ENCODE results near the gene CD33. TPM values are rescaled to one million over a fixed set of nuclear protein-coding genes. Genes with fewer than 3 reads are reported as not detected.

CD33 gene
- total RNA-seq, 5 donors from 2014 or later (not counting 1 experiment from before 2014, with no cell fraction given), result 0.23 to 0.60 (median 0.42) TPM; not detected in 1

DNA sequence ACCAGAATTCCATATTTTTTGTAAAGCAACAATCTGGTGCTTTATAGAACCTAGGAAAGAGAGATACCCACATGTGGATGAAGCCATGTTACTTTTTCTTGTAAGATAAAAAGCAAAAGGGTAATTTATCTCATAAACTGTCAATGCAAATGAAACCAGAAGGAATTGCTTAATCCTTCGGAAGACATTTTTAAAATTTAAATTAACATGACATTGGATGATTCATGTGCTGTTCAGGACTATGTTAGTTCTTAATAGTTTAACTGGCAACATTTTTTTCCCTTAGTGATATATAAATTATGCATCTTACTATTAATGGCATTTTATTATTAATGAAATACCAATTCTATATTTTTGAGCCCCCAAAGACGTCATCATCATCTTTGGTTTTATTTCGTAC, 60.8 kb downstream of the CD33 start:
- no peaks in the 10 kb centered on the region for H3K4me1 Mint-ChIP-seq
- ChIA-PET POLR2A (no interaction called here), CTCF (no interaction called here)
- no peaks in the 10 kb centered on the region for H3K36me3 Mint-ChIP-seq
- ATAC-seq (replicated peaks in 1 of 4) (no peak), DNase-seq (no peak)
- no peak overlapping the region for H3K27ac ChIP-seq (ENCODE audit: low read length)
- H3K4me3 Mint-ChIP-seq, result no peak overlapping the region
- H3K27me3 Mint-ChIP-seq, result peaks cover 13 to 14% of the 10 kb centered on the region in 2 donors
- peaks cover 0 to 10% (median 0%) of the 10 kb centered on the region in 3 donors for H3K9me3 Mint-ChIP-seq
- no peak overlapping the region for H3K4me3 ChIP-seq (ENCODE audit: control insufficient read depth in 1 of 2, extremely low read depth in 1 of 2, low read length in 1 of 2)
- H3K9me3 ChIP-seq, result no peaks in the 10 kb centered on the region
- no peak overlapping the region for H3K27ac Mint-ChIP-seq
- WGBS (ENCODE audit: insufficient coverage), result no CpG with 5 or more reads among the region's 3 CpGs
- H3K4me1 ChIP-seq (ENCODE audit: control insufficient read depth in 1 of 2, extremely low read depth in 1 of 2, insufficient read depth in 2 of 2, low read length in 2 of 2), result no peaks in the 10 kb centered on the region
- peaks cover 3 to 13% of the 10 kb centered on the region in 2 experiments for H3K27me3 ChIP-seq (replicated peaks in 1 of 2; ENCODE audit: control insufficient read depth in 2 of 2, extremely low read depth in 1 of 2, insufficient read depth in 2 of 2, low read length in 1 of 2)
- H3K36me3 ChIP-seq (ENCODE audit: control insufficient read depth in 2 of 2, extremely low read depth in 1 of 2, insufficient read depth in 1 of 2, low read length in 1 of 2), result no peaks in the 10 kb centered on the region

Other genes with a start within 250 kb of the CD33 start
- not detected for gene KLK7, start 241.2 kb upstream of the CD33 start, total RNA-seq
- not detected for gene KLK8, start 223.5 kb upstream of the CD33 start, total RNA-seq
- gene KLK10, start 205.4 kb upstream of the CD33 start, total RNA-seq, result not detected
- not detected for gene KLK11, start 198.5 kb upstream of the CD33 start, total RNA-seq
- gene KLK12, start 190.1 kb upstream of the CD33 start, total RNA-seq, result not detected
- not detected for gene KLK13, start 160.0 kb upstream of the CD33 start, total RNA-seq
- under 1 TPM; 0.42 to 0.78 (median 0.70) TPM for gene KLK14, start 142.2 kb upstream of the CD33 start, total RNA-seq
- 10 to 100 TPM in 3 of 5 donors, 1 to 10 TPM in 2; 3.2 to 18.1 (median 15.9) TPM for gene CTU1, start 116.7 kb upstream of the CD33 start, total RNA-seq
- gene SIGLEC9, start 100.2 kb upstream of the CD33 start, total RNA-seq, result 1 to 10 TPM in 3 of 5 donors, under 1 TPM in 2; 0.73 to 2.6 (median 1.6) TPM
- gene SIGLEC7, start 82.8 kb upstream of the CD33 start, total RNA-seq, result 1 to 10 TPM in 2 of 5 donors, under 1 TPM in 2, not detected in 1; 0.30 to 3.3 (median 1.0) TPM
- gene SIGLECL1, start 26.0 kb downstream of the CD33 start, total RNA-seq, result not detected
- under 1 TPM in 1 of 5 donors, not detected in 4; 0.10 TPM for gene IGLON5, start 86.6 kb downstream of the CD33 start, total RNA-seq
- gene VSIG10L, start 117.1 kb downstream of the CD33 start, total RNA-seq, result under 1 TPM; 0.18 to 0.70 (median 0.39) TPM
- gene ETFB, start 141.3 kb downstream of the CD33 start, total RNA-seq, result 10 to 100 TPM; 37.8 to 67.8 (median 61.1) TPM
- 1 to 10 TPM; 2.0 to 8.5 (median 5.8) TPM for gene CLDND2, start 143.9 kb downstream of the CD33 start, total RNA-seq
- 100 to 1,000 TPM in 4 of 5 donors, 10 to 100 TPM in 1; 42.9 to 356 (median 105) TPM for gene NKG7, start 147.6 kb downstream of the CD33 start, total RNA-seq
- not detected for gene LIM2, start 162.9 kb downstream of the CD33 start, total RNA-seq
- gene C19orf84, start 165.5 kb downstream of the CD33 start, total RNA-seq, result not detected
- 1 to 10 TPM in 3 of 5 donors, under 1 TPM in 2; 0.67 to 6.7 (median 1.8) TPM for gene SIGLEC10, start 192.6 kb downstream of the CD33 start, total RNA-seq
- gene SIGLEC8, start 233.4 kb downstream of the CD33 start, total RNA-seq, result not detected